ENCODE measurements around the gene COMTD1. TPM values are rescaled to one million over a fixed set of nuclear protein-coding genes. Genes with fewer than 3 reads are reported as not detected.

COMTD1 gene
- polyA plus RNA-seq, 1 of the 3 experiments (the other 2 are of a cell fraction) = 7.6 TPM

DNA sequence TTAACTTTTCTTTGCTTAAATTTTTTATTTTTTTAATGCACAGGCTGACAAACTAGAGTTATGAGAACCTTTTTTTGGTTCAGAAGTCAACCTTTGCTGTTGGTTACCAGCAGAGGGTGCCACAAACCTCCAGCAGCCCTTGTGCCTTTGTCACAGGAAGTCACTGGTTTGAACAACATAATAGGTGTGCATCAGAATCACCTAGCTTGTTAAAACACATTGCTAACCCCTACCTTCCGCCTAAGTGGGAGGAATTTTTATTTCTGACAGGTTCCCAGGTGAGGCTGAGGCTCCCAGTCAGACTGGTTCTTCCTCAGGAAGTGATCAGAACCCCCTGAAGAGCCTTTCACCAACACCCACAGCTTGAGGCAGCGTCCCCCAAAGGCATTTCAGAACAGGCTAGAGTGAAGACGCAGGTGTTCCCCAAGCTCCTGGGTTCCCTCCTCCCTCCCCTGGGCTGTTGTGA is 47.8 kb downstream of the COMTD1 start (continued):
- TF ChIP-seq EZH2phosphoT487 (IDR thresholded peaks at IDR 0.05; ENCODE audit: borderline replicate concordance, low read depth) (no peak), TAF1 (IDR thresholded peaks at IDR 0.05; ENCODE audit: borderline replicate concordance, low read depth, low read length) (no peak), RXRA (IDR thresholded peaks at IDR 0.05; ENCODE audit: borderline replicate concordance, low read depth) (no peak), GATA2 (CRISPR knock-in tag; IDR thresholded peaks at IDR 0.05) (no peak), FOSL2 (IDR thresholded peaks at IDR 0.05; ENCODE audit: borderline replicate concordance, low read depth) (no peak), EP300 (IDR thresholded peaks at IDR 0.05; ENCODE audit: borderline replicate concordance in 1 of 2, low read depth in 1 of 2, low read length in 1 of 2) (no peak), JUND (IDR thresholded peaks at IDR 0.05) (no peak), RAD21 (IDR thresholded peaks at IDR 0.05; ENCODE audit: low read length) (peak; percentile 74), FOXJ3 (CRISPR knock-in tag; IDR thresholded peaks at IDR 0.05) (no peak), MEF2A (IDR thresholded peaks at IDR 0.05; ENCODE audit: borderline replicate concordance, low read depth) (no peak), FOXM1 (IDR thresholded peaks at IDR 0.05; ENCODE audit: low read depth) (no peak), SIN3A (IDR thresholded peaks at IDR 0.05; ENCODE audit: borderline replicate concordance, low read depth, low read length) (no peak)
- TF ChIP-seq, protein P1, sequence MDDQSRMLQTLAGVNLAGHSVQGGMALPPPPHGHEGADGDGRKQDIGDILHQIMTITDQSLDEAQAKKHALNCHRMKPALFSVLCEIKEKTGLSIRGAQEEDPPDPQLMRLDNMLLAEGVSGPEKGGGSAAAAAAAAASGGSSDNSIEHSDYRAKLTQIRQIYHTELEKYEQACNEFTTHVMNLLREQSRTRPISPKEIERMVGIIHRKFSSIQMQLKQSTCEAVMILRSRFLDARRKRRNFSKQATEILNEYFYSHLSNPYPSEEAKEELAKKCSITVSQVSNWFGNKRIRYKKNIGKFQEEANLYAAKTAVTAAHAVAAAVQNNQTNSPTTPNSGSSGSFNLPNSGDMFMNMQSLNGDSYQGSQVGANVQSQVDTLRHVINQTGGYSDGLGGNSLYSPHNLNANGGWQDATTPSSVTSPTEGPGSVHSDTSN (IDR thresholded peaks at IDR 0.05) = no peak
- TF ChIP-seq, protein P2, sequence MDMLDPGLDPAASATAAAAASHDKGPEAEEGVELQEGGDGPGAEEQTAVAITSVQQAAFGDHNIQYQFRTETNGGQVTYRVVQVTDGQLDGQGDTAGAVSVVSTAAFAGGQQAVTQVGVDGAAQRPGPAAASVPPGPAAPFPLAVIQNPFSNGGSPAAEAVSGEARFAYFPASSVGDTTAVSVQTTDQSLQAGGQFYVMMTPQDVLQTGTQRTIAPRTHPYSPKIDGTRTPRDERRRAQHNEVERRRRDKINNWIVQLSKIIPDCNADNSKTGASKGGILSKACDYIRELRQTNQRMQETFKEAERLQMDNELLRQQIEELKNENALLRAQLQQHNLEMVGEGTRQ (IDR thresholded peaks at IDR 0.05; ENCODE audit: borderline replicate concordance, low read depth, low read length) = no peak
- TF ChIP-seq, protein P3, sequence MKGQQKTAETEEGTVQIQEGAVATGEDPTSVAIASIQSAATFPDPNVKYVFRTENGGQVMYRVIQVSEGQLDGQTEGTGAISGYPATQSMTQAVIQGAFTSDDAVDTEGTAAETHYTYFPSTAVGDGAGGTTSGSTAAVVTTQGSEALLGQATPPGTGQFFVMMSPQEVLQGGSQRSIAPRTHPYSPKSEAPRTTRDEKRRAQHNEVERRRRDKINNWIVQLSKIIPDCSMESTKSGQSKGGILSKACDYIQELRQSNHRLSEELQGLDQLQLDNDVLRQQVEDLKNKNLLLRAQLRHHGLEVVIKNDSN (IDR thresholded peaks at IDR 0.05; ENCODE audit: borderline replicate concordance, low read depth) = no peak

DNA sequence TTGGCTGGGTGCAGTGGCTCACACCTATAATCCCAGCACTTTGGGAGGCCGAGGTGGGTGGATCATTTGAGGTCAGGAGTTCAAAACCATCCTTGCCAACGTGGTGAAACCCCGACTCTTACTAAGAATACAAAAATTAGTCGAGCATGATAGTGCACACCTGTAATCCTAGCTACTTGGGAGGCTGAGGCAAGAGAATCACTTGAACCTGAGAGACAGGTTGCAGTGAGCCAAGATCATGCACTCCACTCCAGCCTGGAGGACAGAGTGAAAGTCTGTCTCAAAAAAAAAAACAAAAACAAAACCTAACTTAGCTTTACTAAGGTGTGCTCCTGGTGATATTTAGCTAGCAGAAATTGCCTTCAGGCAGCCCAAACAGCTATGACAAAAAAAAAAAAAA is 49.4 kb downstream of the COMTD1 start:
- DNase-seq = no peak
- Histone ChIP-seq H3K36me3 (replicated peaks in 1 of 2; ENCODE audit: control insufficient read depth in 1 of 2, insufficient read depth in 2 of 2, low read length in 1 of 2) (peaks cover 0 to 5% of the 10 kb centered on the region in 2 experiments), H3K9me3 (no peaks in the 10 kb centered on the region), H3K4me3 (ENCODE audit: low read depth in 2 of 2, low read length in 1 of 2) (no peak overlapping the region), H3K27ac (ENCODE audit: low read depth in 2 of 2, low read length in 1 of 2) (no peak overlapping the region), H3K79me2 (ENCODE audit: insufficient read depth) (peaks cover 7% of the 10 kb centered on the region; the same call in 1 of the 2 replicates), H3K4me2 (no peak overlapping the region), H4K20me1 (ENCODE audit: insufficient read depth) (no peaks in the 10 kb centered on the region), H3K9me2 (no peaks in the 10 kb centered on the region), H3K27me3 (ENCODE audit: insufficient read depth) (no peaks in the 10 kb centered on the region), H2AFZ (ENCODE audit: low read depth) (no peak overlapping the region), H3F3A (replicated peaks; ENCODE audit: insufficient read depth) (peaks cover 12% of the 10 kb centered on the region), H3K9ac (no peak overlapping the region), H3K4me1 (ENCODE audit: control insufficient read depth in 1 of 2, insufficient read depth in 2 of 2, low read depth in 1 of 2, low read length in 1 of 2) (no peaks in the 10 kb centered on the region)
- WGBS (ENCODE audit: low lambda C conversion rate) = 89% methylated on average over 4 of the region's 4 CpGs
- POLR2A ChIA-PET = interaction anchor here (0.6 kb wide), 1 partner anchor 37 kb away, joined by 3 read pairs; no protein-coding TSS in a partner anchor
- CTCF ChIA-PET = interaction anchor here (0.6 to 3.8 kb wide), 3 partner anchors 8 to 50 kb away, joined by 4 to 40 read pairs (median 20); partner anchors contain the start of gene COMTD1
- TF ChIP-seq MEF2A (IDR thresholded peaks at IDR 0.05; ENCODE audit: borderline replicate concordance, low read depth) (no peak), GATA2 (CRISPR knock-in tag; IDR thresholded peaks at IDR 0.05) (no peak), NFIC (IDR thresholded peaks at IDR 0.05; ENCODE audit: borderline replicate concordance) (no peak), ELF1 (IDR thresholded peaks at IDR 0.05) (no peak), GABPA (IDR thresholded peaks at IDR 0.05; ENCODE audit: low read depth) (no peak), RAD21 (IDR thresholded peaks at IDR 0.05; ENCODE audit: low read length) (no peak), JUND (IDR thresholded peaks at IDR 0.05) (no peak)
- TF ChIP-seq, protein P4, sequence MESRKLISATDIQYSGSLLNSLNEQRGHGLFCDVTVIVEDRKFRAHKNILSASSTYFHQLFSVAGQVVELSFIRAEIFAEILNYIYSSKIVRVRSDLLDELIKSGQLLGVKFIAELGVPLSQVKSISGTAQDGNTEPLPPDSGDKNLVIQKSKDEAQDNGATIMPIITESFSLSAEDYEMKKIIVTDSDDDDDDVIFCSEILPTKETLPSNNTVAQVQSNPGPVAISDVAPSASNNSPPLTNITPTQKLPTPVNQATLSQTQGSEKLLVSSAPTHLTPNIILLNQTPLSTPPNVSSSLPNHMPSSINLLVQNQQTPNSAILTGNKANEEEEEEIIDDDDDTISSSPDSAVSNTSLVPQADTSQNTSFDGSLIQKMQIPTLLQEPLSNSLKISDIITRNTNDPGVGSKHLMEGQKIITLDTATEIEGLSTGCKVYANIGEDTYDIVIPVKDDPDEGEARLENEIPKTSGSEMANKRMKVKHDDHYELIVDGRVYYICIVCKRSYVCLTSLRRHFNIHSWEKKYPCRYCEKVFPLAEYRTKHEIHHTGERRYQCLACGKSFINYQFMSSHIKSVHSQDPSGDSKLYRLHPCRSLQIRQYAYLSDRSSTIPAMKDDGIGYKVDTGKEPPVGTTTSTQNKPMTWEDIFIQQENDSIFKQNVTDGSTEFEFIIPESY (IDR thresholded peaks at IDR 0.05; ENCODE audit: borderline replicate concordance, low read depth) = no peak
- TF ChIP-seq, protein P5, sequence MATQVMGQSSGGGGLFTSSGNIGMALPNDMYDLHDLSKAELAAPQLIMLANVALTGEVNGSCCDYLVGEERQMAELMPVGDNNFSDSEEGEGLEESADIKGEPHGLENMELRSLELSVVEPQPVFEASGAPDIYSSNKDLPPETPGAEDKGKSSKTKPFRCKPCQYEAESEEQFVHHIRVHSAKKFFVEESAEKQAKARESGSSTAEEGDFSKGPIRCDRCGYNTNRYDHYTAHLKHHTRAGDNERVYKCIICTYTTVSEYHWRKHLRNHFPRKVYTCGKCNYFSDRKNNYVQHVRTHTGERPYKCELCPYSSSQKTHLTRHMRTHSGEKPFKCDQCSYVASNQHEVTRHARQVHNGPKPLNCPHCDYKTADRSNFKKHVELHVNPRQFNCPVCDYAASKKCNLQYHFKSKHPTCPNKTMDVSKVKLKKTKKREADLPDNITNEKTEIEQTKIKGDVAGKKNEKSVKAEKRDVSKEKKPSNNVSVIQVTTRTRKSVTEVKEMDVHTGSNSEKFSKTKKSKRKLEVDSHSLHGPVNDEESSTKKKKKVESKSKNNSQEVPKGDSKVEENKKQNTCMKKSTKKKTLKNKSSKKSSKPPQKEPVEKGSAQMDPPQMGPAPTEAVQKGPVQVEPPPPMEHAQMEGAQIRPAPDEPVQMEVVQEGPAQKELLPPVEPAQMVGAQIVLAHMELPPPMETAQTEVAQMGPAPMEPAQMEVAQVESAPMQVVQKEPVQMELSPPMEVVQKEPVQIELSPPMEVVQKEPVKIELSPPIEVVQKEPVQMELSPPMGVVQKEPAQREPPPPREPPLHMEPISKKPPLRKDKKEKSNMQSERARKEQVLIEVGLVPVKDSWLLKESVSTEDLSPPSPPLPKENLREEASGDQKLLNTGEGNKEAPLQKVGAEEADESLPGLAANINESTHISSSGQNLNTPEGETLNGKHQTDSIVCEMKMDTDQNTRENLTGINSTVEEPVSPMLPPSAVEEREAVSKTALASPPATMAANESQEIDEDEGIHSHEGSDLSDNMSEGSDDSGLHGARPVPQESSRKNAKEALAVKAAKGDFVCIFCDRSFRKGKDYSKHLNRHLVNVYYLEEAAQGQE (IDR thresholded peaks at IDR 0.05; ENCODE audit: low read depth, low read length) = no peak
- TF ChIP-seq, protein P6, sequence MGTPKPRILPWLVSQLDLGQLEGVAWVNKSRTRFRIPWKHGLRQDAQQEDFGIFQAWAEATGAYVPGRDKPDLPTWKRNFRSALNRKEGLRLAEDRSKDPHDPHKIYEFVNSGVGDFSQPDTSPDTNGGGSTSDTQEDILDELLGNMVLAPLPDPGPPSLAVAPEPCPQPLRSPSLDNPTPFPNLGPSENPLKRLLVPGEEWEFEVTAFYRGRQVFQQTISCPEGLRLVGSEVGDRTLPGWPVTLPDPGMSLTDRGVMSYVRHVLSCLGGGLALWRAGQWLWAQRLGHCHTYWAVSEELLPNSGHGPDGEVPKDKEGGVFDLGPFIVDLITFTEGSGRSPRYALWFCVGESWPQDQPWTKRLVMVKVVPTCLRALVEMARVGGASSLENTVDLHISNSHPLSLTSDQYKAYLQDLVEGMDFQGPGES (IDR thresholded peaks at IDR 0.05; ENCODE audit: low read depth, low read length) = no peak

All from SK-N-SH (cell line).